Keratinocyte (primary cell): ENCODE measurements around the gene RGS6.

ENCODE experiments used
- EZH2 ChIP-seq: IDR thresholded peaks from one replicate; pipeline ENCODE4 v1.6.1; 2012; ENCODE audit warnings: inconsistent platforms, mild to moderate bottlenecking, low read length, moderate library complexity
- TF ChIP-seq, protein P1 (sequence below), 3 experiments: IDR thresholded peaks in 1 of 3; conservative IDR thresholded peaks in 1 of 3; optimal IDR thresholded peaks in 1 of 3; 2 replicates in 2 of 3; 3 replicates in 1 of 3; pipeline versions ENCODE3 to v1.5.1; 2011; ENCODE audit warnings: low read length in 3 of 3, mild to moderate bottlenecking in 3 of 3, moderate library complexity in 2 of 3, control low read depth in 1 of 3, inconsistent platforms in 1 of 3; ENCODE audit not compliant: insufficient read depth in 2 of 3; ENCODE audit errors: extremely low read depth in 1 of 3

DNA sequence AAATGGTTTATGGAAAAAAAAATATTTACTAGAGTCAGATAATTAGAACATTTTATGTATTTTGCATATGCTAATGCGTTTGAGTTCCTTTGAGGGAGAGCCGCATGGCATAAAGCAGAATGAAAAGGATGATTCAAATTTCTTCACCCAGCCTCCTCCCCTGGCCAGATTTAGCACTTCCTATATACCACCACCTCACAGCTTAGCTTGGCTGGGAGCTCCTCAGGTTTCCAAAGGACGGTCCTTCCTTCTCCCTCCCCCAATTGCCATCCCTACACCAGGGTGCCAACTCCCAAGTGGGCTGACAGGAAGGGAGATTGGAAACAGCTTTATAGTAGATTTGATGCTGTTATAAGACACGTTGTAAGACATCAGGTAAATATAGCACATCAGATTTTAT, 157.4 kb downstream of the RGS6 start:
- TF ChIP-seq, protein P1, sequence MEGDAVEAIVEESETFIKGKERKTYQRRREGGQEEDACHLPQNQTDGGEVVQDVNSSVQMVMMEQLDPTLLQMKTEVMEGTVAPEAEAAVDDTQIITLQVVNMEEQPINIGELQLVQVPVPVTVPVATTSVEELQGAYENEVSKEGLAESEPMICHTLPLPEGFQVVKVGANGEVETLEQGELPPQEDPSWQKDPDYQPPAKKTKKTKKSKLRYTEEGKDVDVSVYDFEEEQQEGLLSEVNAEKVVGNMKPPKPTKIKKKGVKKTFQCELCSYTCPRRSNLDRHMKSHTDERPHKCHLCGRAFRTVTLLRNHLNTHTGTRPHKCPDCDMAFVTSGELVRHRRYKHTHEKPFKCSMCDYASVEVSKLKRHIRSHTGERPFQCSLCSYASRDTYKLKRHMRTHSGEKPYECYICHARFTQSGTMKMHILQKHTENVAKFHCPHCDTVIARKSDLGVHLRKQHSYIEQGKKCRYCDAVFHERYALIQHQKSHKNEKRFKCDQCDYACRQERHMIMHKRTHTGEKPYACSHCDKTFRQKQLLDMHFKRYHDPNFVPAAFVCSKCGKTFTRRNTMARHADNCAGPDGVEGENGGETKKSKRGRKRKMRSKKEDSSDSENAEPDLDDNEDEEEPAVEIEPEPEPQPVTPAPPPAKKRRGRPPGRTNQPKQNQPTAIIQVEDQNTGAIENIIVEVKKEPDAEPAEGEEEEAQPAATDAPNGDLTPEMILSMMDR (optimal IDR thresholded peaks at IDR 0.05 in 1 of 3, IDR thresholded peaks at IDR 0.05 in 1 of 3, conservative IDR thresholded peaks at IDR 0.05 in 1 of 3; ENCODE audit: extremely low read depth in 1 of 3, insufficient read depth in 2 of 3, low read length in 3 of 3): no peak
- no peak for TF ChIP-seq EZH2
